Thyroid gland (tissue), 4 donors: ENCODE results near the gene SCFD2. TPM values are rescaled to one million over a fixed set of nuclear protein-coding genes. Genes with fewer than 3 reads are reported as not detected.

Source experiments
- DNase-seq, 2 donors: peaks; one replicate each; pipeline ENCODE4 v3.0.0-alpha.2; 2019
- H3K27ac ChIP-seq, 3 donors: fragments of 200-600 bp; sonication (generic); 1 replicate in 2 of 3; 2 replicates in 1 of 3; pipeline ENCODE4 v1.5.1; 2016 to 2019; ENCODE audit warnings: mild to moderate bottlenecking in 1 of 3, moderate library complexity in 1 of 3
- H3K27me3 ChIP-seq: fragments of 200-600 bp; sonication (generic); one replicate; pipeline ENCODE4 v1.5.1; 2019
- H3K36me3 ChIP-seq, 2 donors: fragments of 200-600 bp; sonication (generic); one replicate each; pipeline ENCODE4 v1.5.1; 2016 to 2019
- H3K4me1 ChIP-seq, 2 donors: fragments of 200-600 bp; sonication (generic); one replicate each; pipeline ENCODE4 v1.5.1; 2017 to 2019
- H3K4me3 ChIP-seq, 3 donors: fragments of 200-600 bp; sonication (generic); replicated peaks in 1 of 3; 1 replicate in 2 of 3; 2 replicates in 1 of 3; pipeline ENCODE4 v1.5.1; 2016; ENCODE audit warnings: mild to moderate bottlenecking in 1 of 3
- H3K9me3 ChIP-seq: fragments of 200-600 bp; sonication (generic); one replicate; pipeline ENCODE4 v1.5.1; 2017
- POLR2A ChIP-seq, 2 donors: fragments of 450-650 bp; IDR thresholded peaks; one replicate each; pipeline ENCODE4 v1.6.1; 2017; ENCODE audit warnings: antibody characterized with exemption in 2 of 2, mild to moderate bottlenecking in 2 of 2, moderate library complexity in 1 of 2
- WGBS, 2 donors: methylation state at CpG; one replicate each; pipeline ENCODE4 v1.1.5; 2017; 5-methylcytosine and 5-hydroxymethylcytosine counted together
- intact Hi-C: fragments of 100-400 bp; cut with DNase I; formaldehyde crosslinking; loops from one replicate; pipeline ENCODE4 v1.15.1; 2023
- total RNA-seq, 4 donors: library from RNA; depleted of rRNA; stranded (reverse); fragments of >200 nt; gene quantifications; one replicate each; pipeline ENCODE4 v1.2.3, GENCODE V29; 2016
- TF ChIP-seq, protein P1 (sequence below), 6 experiments: fragments of 200-600 bp in 3 of 6; fragments of 450-650 bp in 3 of 6; sonication (generic) in 3 of 6; IDR thresholded peaks; one replicate each; pipeline ENCODE4 v1.5.1; 2016 to 2019; ENCODE audit warnings: antibody characterized with exemption in 6 of 6, mild to moderate bottlenecking in 2 of 6, inconsistent platforms in 1 of 6, moderate library complexity in 1 of 6

Gene SCFD2
- total RNA-seq, 4 donors from 2014 or later, result 10.3 to 32.9 (median 28.2) TPM

DNA sequence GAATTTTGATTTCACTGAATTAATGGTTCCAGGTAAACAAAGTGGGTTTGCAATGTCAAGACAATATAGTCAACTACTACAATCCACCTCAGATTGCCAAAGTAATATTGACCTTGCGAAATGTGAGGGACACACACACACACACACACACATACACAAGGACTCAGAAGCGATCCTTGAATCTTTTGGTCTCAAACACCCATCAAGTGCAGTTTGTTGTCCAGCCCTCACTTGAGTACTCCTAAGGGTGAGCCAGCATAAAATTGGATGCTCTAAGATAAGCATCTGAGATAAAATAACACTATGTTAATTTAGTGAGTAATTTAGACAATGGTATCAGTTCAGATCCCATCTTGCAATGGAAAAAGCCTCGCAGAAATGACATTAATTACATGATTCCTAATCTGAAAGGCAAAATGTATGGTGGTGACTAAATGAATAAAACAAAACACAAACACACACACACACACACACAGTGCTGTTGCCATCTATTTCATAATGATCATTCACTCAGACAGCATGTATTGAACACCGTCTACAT is 401.2 kb downstream of the SCFD2 start:
- WGBS, 2 donors, result 97 to 98% methylated on average over 4 of the region's 4 CpGs
- no peak for TF ChIP-seq POLR2A (IDR thresholded peaks at IDR 0.05)
- TF ChIP-seq, protein P1, sequence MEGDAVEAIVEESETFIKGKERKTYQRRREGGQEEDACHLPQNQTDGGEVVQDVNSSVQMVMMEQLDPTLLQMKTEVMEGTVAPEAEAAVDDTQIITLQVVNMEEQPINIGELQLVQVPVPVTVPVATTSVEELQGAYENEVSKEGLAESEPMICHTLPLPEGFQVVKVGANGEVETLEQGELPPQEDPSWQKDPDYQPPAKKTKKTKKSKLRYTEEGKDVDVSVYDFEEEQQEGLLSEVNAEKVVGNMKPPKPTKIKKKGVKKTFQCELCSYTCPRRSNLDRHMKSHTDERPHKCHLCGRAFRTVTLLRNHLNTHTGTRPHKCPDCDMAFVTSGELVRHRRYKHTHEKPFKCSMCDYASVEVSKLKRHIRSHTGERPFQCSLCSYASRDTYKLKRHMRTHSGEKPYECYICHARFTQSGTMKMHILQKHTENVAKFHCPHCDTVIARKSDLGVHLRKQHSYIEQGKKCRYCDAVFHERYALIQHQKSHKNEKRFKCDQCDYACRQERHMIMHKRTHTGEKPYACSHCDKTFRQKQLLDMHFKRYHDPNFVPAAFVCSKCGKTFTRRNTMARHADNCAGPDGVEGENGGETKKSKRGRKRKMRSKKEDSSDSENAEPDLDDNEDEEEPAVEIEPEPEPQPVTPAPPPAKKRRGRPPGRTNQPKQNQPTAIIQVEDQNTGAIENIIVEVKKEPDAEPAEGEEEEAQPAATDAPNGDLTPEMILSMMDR (IDR thresholded peaks at IDR 0.05), result no peak
- Histone ChIP-seq H3K36me3 (no peaks in the 10 kb centered on the region), H3K4me1 (no peaks in the 10 kb centered on the region), H3K27ac (no peak overlapping the region), H3K9me3 (no peaks in the 10 kb centered on the region), H3K27me3 (no peaks in the 10 kb centered on the region), H3K4me3 (no peak overlapping the region)
- no peak for DNase-seq
- intact Hi-C loops, result no loop called here

DNA sequence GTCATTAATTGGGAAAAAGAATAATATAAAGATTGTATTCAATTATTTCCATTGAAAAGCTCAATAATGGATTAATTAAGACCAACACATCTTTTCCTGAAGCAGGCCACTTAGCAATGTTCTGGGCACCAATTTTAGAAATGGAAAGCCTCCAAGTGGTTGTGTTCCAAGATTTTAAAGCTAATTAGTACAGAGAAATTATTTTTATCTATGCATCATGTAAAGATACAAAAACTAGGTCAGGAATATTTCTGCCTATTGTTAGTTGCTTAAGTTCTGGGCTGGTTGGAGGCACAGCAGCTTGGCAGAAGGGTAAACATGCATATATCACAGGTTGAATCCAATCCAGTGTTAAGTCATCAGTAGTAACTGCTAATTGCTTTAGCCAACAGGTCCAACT is 401.9 kb downstream of the SCFD2 start:
- Histone ChIP-seq H3K9me3 (no peaks in the 10 kb centered on the region), H3K27ac (no peak overlapping the region), H3K36me3 (no peaks in the 10 kb centered on the region), H3K27me3 (no peaks in the 10 kb centered on the region), H3K4me1 (no peaks in the 10 kb centered on the region), H3K4me3 (no peak overlapping the region)
- DNase-seq, result no peak
- intact Hi-C loops, result no loop called here
- TF ChIP-seq POLR2A (IDR thresholded peaks at IDR 0.05), result no peak

DNA sequence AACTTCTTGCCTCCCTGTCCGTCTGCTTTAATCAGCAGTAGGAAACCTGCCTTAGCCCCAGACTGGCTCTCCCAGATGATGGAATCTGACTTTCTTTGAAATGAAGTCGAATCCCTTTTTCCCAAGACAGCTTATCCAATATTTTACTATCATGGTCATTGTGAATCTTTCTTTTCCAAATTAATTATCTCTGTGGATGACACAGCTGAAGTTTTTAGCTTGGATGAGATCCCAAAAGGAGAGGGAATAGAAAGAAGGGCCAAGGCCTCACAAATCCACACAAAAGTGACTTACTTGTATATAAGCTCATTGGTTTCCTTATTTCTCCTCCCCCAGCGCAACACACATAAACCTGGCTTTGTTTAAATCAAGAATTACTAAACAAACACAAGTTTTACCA is 403.1 kb downstream of the SCFD2 start:
- Histone ChIP-seq H3K4me3 (no peak overlapping the region), H3K9me3 (no peaks in the 10 kb centered on the region), H3K4me1 (no peaks in the 10 kb centered on the region), H3K27me3 (no peaks in the 10 kb centered on the region), H3K27ac (no peak overlapping the region), H3K36me3 (no peaks in the 10 kb centered on the region)
- intact Hi-C loops, result no loop called here
- no peak for DNase-seq
- no peak for TF ChIP-seq POLR2A (IDR thresholded peaks at IDR 0.05)
- TF ChIP-seq, protein P1 (IDR thresholded peaks at IDR 0.05), result no peak
- 90 to 93% methylated on average over 3 of the region's 3 CpGs for WGBS, 2 donors

DNA sequence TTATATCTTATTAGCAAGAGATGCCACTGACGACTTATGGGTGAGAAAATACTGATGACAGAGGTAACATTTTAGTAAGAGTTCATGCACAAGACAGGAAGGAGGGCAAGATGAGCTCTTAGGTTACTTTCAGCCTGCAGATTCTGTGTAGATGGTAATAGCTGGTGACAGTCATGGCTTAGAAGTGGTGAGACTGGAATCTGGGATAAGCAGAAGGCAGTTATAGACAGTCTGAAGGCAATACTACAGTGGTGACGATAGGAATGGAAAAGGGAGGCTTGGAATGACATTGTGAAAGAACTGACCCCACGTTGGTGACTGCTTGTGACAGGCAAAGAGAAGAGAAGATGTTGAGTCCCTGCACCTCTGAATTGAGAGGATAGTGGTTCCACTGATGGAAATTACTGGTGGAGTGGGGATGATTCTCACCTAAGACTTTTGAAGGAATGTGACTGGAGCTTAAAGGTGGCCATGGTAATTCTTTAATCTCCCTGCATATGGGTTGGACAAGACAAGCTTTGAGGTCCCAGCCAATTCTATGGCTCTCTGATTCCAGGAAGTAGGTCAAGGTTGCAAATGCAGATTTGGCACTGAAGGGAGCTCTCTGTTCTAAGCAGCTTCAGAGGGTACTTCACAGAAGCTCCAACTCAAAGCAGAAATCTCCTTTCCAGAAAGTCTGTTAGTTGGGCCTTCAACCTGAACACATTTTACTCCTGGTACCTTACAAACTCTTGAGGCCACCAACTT is 404.0 kb downstream of the SCFD2 start:
- Histone ChIP-seq H3K4me1 (no peaks in the 10 kb centered on the region), H3K36me3 (no peaks in the 10 kb centered on the region), H3K9me3 (no peaks in the 10 kb centered on the region), H3K27ac (no peak overlapping the region), H3K27me3 (no peaks in the 10 kb centered on the region), H3K4me3 (no peak overlapping the region)
- no peak for TF ChIP-seq POLR2A (IDR thresholded peaks at IDR 0.05)
- TF ChIP-seq, protein P1 (IDR thresholded peaks at IDR 0.05), result no peak
- DNase-seq, result no peak
- 93 to 94% methylated on average over 3 of the region's 3 CpGs for WGBS, 2 donors
- intact Hi-C loops, result no loop called here

DNA sequence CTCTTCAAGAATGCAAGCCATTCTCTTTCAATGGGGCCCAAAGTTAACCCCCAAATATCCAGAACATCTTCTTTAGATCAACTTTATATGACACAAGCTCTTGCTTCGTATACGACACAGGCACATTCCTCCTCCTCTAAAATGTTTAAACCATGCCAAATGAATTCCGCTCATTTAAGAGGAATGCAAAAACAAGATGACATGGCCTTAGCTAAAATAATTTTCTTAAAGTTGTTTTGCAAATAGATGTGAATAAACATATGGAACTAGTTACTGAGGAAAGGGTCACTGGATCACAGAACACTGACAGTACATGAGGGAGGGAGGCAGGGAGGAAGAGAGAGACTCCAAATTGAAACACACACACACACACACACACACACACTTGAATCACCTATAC is 406.3 kb downstream of the SCFD2 start:
- Histone ChIP-seq H3K27ac (no peak overlapping the region), H3K9me3 (no peaks in the 10 kb centered on the region), H3K27me3 (no peaks in the 10 kb centered on the region), H3K4me3 (no peak overlapping the region), H3K4me1 (no peaks in the 10 kb centered on the region), H3K36me3 (no peaks in the 10 kb centered on the region)
- intact Hi-C loops, result no loop called here
- no peak for DNase-seq
- 85 to 88% methylated on average over 3 of the region's 3 CpGs for WGBS, 2 donors
- TF ChIP-seq, protein P1 (IDR thresholded peaks at IDR 0.05), result no peak
- TF ChIP-seq POLR2A (IDR thresholded peaks at IDR 0.05), result no peak
